Measurements from ENCODE around the gene KDM3B. TPM values are rescaled to one million over a fixed set of nuclear protein-coding genes. Genes with fewer than 3 reads are reported as not detected.
"Not testable (repeated sequence)": the region's sequence is repeated elsewhere in the genome, so short reads cannot be mapped to it uniquely, and the experiment has no call there.

The KDM3B gene
- total and polyA plus RNA-seq, 2 experiments from 2014 or later = 25.8 to 86.6 TPM

DNA sequence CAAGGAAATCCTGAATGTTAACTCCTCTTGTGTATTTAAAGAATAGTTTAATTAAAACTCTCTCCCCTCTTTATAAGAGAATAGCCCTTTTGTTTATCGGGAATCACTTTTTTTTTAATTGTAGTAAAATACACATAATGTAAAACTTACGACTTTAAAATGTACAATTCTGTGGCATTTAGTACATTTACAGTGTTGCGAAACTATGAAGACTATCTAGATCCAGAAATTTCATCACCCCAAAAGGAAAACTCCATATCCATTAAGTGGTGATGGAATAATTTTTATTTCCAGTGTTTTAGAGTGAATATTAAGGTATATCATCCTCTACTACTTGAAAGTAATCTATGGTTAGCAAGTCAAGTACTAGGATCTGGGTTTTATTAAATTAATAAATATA lies 36.8 kb downstream of the KDM3B start (continued):
- TF ChIP-seq, protein P1, sequence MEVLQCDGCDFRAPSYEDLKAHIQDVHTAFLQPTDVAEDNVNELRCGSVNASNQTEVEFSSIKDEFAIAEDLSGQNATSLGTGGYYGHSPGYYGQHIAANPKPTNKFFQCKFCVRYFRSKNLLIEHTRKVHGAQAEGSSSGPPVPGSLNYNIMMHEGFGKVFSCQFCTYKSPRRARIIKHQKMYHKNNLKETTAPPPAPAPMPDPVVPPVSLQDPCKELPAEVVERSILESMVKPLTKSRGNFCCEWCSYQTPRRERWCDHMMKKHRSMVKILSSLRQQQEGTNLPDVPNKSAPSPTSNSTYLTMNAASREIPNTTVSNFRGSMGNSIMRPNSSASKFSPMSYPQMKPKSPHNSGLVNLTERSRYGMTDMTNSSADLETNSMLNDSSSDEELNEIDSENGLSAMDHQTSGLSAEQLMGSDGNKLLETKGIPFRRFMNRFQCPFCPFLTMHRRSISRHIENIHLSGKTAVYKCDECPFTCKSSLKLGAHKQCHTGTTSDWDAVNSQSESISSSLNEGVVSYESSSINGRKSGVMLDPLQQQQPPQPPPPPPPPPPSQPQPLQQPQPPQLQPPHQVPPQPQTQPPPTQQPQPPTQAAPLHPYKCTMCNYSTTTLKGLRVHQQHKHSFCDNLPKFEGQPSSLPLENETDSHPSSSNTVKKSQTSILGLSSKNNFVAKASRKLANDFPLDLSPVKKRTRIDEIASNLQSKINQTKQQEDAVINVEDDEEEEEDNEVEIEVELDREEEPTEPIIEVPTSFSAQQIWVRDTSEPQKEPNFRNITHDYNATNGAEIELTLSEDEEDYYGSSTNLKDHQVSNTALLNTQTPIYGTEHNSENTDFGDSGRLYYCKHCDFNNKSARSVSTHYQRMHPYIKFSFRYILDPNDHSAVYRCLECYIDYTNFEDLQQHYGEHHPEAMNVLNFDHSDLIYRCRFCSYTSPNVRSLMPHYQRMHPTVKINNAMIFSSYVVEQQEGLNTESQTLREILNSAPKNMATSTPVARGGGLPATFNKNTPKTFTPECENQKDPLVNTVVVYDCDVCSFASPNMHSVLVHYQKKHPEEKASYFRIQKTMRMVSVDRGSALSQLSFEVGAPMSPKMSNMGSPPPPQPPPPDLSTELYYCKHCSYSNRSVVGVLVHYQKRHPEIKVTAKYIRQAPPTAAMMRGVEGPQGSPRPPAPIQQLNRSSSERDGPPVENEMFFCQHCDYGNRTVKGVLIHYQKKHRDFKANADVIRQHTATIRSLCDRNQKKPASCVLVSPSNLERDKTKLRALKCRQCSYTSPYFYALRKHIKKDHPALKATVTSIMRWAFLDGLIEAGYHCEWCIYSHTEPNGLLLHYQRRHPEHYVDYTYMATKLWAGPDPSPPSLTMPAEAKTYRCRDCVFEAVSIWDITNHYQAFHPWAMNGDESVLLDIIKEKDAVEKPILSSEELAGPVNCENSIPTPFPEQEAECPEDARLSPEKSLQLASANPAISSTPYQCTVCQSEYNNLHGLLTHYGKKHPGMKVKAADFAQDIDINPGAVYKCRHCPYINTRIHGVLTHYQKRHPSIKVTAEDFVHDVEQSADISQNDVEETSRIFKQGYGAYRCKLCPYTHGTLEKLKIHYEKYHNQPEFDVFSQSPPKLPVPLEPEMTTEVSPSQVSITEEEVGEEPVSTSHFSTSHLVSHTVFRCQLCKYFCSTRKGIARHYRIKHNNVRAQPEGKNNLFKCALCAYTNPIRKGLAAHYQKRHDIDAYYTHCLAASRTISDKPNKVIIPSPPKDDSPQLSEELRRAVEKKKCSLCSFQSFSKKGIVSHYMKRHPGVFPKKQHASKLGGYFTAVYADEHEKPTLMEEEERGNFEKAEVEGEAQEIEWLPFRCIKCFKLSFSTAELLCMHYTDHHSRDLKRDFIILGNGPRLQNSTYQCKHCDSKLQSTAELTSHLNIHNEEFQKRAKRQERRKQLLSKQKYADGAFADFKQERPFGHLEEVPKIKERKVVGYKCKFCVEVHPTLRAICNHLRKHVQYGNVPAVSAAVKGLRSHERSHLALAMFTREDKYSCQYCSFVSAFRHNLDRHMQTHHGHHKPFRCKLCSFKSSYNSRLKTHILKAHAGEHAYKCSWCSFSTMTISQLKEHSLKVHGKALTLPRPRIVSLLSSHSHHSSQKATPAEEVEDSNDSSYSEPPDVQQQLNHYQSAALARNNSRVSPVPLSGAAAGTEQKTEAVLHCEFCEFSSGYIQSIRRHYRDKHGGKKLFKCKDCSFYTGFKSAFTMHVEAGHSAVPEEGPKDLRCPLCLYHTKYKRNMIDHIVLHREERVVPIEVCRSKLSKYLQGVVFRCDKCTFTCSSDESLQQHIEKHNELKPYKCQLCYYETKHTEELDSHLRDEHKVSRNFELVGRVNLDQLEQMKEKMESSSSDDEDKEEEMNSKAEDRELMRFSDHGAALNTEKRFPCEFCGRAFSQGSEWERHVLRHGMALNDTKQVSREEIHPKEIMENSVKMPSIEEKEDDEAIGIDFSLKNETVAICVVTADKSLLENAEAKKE (CRISPR knock-in tag; IDR thresholded peaks at IDR 0.05) = no peak
- TF ChIP-seq EZH2 (IDR thresholded peaks at IDR 0.05; ENCODE audit: low read depth, unreplicated experiment) (no peak), ZNF331 (CRISPR knock-in tag; IDR thresholded peaks at IDR 0.05; ENCODE audit: low read depth) (no peak)
- TF ChIP-seq, protein P2, sequence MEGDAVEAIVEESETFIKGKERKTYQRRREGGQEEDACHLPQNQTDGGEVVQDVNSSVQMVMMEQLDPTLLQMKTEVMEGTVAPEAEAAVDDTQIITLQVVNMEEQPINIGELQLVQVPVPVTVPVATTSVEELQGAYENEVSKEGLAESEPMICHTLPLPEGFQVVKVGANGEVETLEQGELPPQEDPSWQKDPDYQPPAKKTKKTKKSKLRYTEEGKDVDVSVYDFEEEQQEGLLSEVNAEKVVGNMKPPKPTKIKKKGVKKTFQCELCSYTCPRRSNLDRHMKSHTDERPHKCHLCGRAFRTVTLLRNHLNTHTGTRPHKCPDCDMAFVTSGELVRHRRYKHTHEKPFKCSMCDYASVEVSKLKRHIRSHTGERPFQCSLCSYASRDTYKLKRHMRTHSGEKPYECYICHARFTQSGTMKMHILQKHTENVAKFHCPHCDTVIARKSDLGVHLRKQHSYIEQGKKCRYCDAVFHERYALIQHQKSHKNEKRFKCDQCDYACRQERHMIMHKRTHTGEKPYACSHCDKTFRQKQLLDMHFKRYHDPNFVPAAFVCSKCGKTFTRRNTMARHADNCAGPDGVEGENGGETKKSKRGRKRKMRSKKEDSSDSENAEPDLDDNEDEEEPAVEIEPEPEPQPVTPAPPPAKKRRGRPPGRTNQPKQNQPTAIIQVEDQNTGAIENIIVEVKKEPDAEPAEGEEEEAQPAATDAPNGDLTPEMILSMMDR (conservative IDR thresholded peaks at IDR 0.05; ENCODE audit: low read depth in 2 of 2) = no peak

DNA sequence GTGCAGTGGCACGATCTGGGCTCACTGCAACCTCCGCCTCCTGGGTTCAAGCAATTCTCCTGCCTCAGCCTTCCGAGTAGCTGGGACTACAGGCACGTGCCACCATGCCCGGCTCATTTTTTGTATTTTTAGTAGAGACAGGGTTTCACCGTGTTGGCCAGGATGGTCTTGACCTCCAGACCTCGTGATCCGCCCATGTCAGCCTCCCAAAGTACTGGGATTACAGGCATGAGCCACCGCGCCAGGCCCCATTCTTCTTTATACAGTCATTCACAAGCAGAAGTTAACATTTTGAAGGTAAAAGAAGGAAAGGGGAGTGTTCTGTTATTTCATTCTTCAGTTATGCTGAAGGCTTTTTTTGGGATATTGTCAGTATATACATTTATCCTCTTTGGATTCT lies 37.4 kb downstream of the KDM3B start:
- H3K4me2 ChIP-seq; H3K4me1 ChIP-seq (ENCODE audit: insufficient read depth); H3K27ac ChIP-seq (ENCODE audit: low read depth); H3K9me2 ChIP-seq (ENCODE audit: insufficient read depth); ATAC-seq; H3K27me3 Mint-ChIP-seq (ENCODE audit: insufficient read depth, low read depth, poor library complexity); H3K4me3 ChIP-seq; H3F3A ChIP-seq (replicated peaks; ENCODE audit: low read depth); H3K79me2 ChIP-seq (replicated peaks; ENCODE audit: insufficient read depth); DNase-seq (ENCODE audit: low spot score); H3K27ac Mint-ChIP-seq; H3K27me3 ChIP-seq (ENCODE audit: insufficient read depth); H3K4me1 Mint-ChIP-seq; H3K9me3 Mint-ChIP-seq; H3K4me3 Mint-ChIP-seq; H2AFZ ChIP-seq: not testable (repeated sequence)
- Histone ChIP-seq H3K36me3 (ENCODE audit: insufficient read depth) (peaks cover 32% of the 10 kb centered on the region), H4K20me1 (replicated peaks; ENCODE audit: insufficient read depth) (peaks cover 14% of the 10 kb centered on the region)
- peaks cover 54% of the 10 kb centered on the region for H3K36me3 Mint-ChIP-seq (ENCODE audit: low read depth)

Data from GM23338 (cell line).